ENCODE results near the gene SUCLG1. TPM values are rescaled to one million over a fixed set of nuclear protein-coding genes. Genes with fewer than 3 reads are reported as not detected.

Gene SUCLG1
- polyA plus RNA-seq, 1 donor (not counting 4 experiments of a cell fraction or from before 2014, with no cell fraction given), result 83.6 TPM

- TF ChIP-seq, protein P1, sequence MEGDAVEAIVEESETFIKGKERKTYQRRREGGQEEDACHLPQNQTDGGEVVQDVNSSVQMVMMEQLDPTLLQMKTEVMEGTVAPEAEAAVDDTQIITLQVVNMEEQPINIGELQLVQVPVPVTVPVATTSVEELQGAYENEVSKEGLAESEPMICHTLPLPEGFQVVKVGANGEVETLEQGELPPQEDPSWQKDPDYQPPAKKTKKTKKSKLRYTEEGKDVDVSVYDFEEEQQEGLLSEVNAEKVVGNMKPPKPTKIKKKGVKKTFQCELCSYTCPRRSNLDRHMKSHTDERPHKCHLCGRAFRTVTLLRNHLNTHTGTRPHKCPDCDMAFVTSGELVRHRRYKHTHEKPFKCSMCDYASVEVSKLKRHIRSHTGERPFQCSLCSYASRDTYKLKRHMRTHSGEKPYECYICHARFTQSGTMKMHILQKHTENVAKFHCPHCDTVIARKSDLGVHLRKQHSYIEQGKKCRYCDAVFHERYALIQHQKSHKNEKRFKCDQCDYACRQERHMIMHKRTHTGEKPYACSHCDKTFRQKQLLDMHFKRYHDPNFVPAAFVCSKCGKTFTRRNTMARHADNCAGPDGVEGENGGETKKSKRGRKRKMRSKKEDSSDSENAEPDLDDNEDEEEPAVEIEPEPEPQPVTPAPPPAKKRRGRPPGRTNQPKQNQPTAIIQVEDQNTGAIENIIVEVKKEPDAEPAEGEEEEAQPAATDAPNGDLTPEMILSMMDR (optimal IDR thresholded peaks at IDR 0.05 in 1 of 3, IDR thresholded peaks at IDR 0.05 in 1 of 3, conservative IDR thresholded peaks at IDR 0.05 in 1 of 3; ENCODE audit: extremely low read depth in 1 of 3, insufficient read depth in 2 of 3, low read length in 3 of 3), result no peak
- no peak for TF ChIP-seq EZH2 (IDR thresholded peaks at IDR 0.05; ENCODE audit: low read length)
- Histone ChIP-seq H3K27ac (ENCODE audit: control insufficient read depth, insufficient read depth, low read length) (no peak overlapping the region), H3K36me3 (ENCODE audit: control insufficient read depth in 2 of 2, extremely low read depth in 1 of 2, insufficient read depth in 2 of 2, low read length in 2 of 2) (no peaks in the 10 kb centered on the region), H3K4me1 (ENCODE audit: control insufficient read depth, extremely low read depth, insufficient read depth, low read length) (no peaks in the 10 kb centered on the region), H4K20me1 (ENCODE audit: control insufficient read depth, extremely low read depth, insufficient read depth, low read length) (no peaks in the 10 kb centered on the region), H3K9me1 (ENCODE audit: control insufficient read depth, extremely low read depth, insufficient read depth, low read length) (no peaks in the 10 kb centered on the region), H3K27me3 (ENCODE audit: control insufficient read depth, extremely low read depth, insufficient read depth, low read length) (no peaks in the 10 kb centered on the region), H3K4me2 (ENCODE audit: control insufficient read depth, extremely low read depth, insufficient read depth, low read depth, low read length) (no peak overlapping the region), H3K79me2 (ENCODE audit: control insufficient read depth, insufficient read depth, low read length) (no peaks in the 10 kb centered on the region), H3K9me3 (ENCODE audit: control insufficient read depth, low read depth, low read length) (no peaks in the 10 kb centered on the region), H3K9ac (ENCODE audit: control insufficient read depth, extremely low read depth, insufficient read depth, low read length) (no peak overlapping the region), H3K4me3 (ENCODE audit: control insufficient read depth in 2 of 3, extremely low read depth in 1 of 3, insufficient read depth in 2 of 3, low read depth in 1 of 3, low read length in 3 of 3) (no peak overlapping the region), H2AFZ (ENCODE audit: control insufficient read depth, low read length) (no peak overlapping the region)
- DNase-seq (ENCODE audit: low read depth, low spot score) (no peak), FAIRE-seq (no peak)
- dilution Hi-C loops (cut with MboI; ENCODE audit: extremely low pct_ligation_motif_present, low sequenced_read_pairs), result no loop called here
Observed at GRCh38 chr2:84380875-84381274, 78.2 kb downstream of the SUCLG1 start.

DNA sequence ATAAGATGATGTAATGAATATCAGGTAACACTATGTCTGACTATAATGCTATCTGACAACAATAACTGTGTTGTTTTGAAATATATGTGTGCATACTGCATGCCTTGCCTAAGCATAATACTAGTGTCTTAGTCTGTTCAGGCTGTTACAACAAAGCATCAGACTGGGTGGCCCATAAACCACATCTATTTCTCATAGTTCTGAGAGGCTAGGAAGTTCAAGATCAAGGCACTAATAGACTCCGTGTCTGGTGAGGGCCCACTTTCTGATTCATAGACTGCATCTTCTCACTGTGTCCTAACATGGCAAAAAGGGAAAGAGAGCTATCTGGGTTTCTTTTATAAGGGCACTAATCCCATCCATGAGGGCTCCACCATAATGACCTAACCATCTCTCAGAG lies 80.1 kb downstream of the SUCLG1 start:
- Histone ChIP-seq H3K79me2 (ENCODE audit: control insufficient read depth, insufficient read depth, low read length) (no peaks in the 10 kb centered on the region), H3K9ac (ENCODE audit: control insufficient read depth, extremely low read depth, insufficient read depth, low read length) (no peak overlapping the region), H3K9me1 (ENCODE audit: control insufficient read depth, extremely low read depth, insufficient read depth, low read length) (no peaks in the 10 kb centered on the region), H3K36me3 (ENCODE audit: control insufficient read depth in 2 of 2, extremely low read depth in 1 of 2, insufficient read depth in 2 of 2, low read length in 2 of 2) (no peaks in the 10 kb centered on the region), H3K27me3 (ENCODE audit: control insufficient read depth, extremely low read depth, insufficient read depth, low read length) (no peaks in the 10 kb centered on the region), H2AFZ (ENCODE audit: control insufficient read depth, low read length) (no peak overlapping the region), H3K9me3 (ENCODE audit: control insufficient read depth, low read depth, low read length) (no peaks in the 10 kb centered on the region), H3K4me2 (ENCODE audit: control insufficient read depth, extremely low read depth, insufficient read depth, low read depth, low read length) (no peak overlapping the region), H3K4me1 (ENCODE audit: control insufficient read depth, extremely low read depth, insufficient read depth, low read length) (no peaks in the 10 kb centered on the region), H4K20me1 (ENCODE audit: control insufficient read depth, extremely low read depth, insufficient read depth, low read length) (no peaks in the 10 kb centered on the region), H3K27ac (ENCODE audit: control insufficient read depth, insufficient read depth, low read length) (no peak overlapping the region), H3K4me3 (ENCODE audit: control insufficient read depth in 2 of 3, extremely low read depth in 1 of 3, insufficient read depth in 2 of 3, low read depth in 1 of 3, low read length in 3 of 3) (no peak overlapping the region)
- dilution Hi-C loops (cut with MboI; ENCODE audit: extremely low pct_ligation_motif_present, low sequenced_read_pairs), result no loop called here
- DNase-seq (ENCODE audit: low read depth, low spot score), result no peak
- no peak for TF ChIP-seq EZH2 (IDR thresholded peaks at IDR 0.05; ENCODE audit: low read length)
- TF ChIP-seq, protein P1 (optimal IDR thresholded peaks at IDR 0.05 in 1 of 3, IDR thresholded peaks at IDR 0.05 in 1 of 3, conservative IDR thresholded peaks at IDR 0.05 in 1 of 3; ENCODE audit: extremely low read depth in 1 of 3, insufficient read depth in 2 of 3, low read length in 3 of 3), result no peak
- FAIRE-seq, result no peak
